Measurements from ENCODE around the gene AKNA.

GRCh38 chr9:114316605-114317230 lies 71.1 kb downstream of the AKNA start:
- TF ChIP-seq, protein P1, sequence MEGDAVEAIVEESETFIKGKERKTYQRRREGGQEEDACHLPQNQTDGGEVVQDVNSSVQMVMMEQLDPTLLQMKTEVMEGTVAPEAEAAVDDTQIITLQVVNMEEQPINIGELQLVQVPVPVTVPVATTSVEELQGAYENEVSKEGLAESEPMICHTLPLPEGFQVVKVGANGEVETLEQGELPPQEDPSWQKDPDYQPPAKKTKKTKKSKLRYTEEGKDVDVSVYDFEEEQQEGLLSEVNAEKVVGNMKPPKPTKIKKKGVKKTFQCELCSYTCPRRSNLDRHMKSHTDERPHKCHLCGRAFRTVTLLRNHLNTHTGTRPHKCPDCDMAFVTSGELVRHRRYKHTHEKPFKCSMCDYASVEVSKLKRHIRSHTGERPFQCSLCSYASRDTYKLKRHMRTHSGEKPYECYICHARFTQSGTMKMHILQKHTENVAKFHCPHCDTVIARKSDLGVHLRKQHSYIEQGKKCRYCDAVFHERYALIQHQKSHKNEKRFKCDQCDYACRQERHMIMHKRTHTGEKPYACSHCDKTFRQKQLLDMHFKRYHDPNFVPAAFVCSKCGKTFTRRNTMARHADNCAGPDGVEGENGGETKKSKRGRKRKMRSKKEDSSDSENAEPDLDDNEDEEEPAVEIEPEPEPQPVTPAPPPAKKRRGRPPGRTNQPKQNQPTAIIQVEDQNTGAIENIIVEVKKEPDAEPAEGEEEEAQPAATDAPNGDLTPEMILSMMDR (IDR thresholded peaks at IDR 0.05; ENCODE audit: low read length) = no peak
- TF ChIP-seq EZH2 (IDR thresholded peaks at IDR 0.05; ENCODE audit: borderline replicate concordance, low read length) = no peak

Measured in OCI-LY1 (cell line).